Measurements from ENCODE around the gene DCAF10.

Gene DCAF10

DNA sequence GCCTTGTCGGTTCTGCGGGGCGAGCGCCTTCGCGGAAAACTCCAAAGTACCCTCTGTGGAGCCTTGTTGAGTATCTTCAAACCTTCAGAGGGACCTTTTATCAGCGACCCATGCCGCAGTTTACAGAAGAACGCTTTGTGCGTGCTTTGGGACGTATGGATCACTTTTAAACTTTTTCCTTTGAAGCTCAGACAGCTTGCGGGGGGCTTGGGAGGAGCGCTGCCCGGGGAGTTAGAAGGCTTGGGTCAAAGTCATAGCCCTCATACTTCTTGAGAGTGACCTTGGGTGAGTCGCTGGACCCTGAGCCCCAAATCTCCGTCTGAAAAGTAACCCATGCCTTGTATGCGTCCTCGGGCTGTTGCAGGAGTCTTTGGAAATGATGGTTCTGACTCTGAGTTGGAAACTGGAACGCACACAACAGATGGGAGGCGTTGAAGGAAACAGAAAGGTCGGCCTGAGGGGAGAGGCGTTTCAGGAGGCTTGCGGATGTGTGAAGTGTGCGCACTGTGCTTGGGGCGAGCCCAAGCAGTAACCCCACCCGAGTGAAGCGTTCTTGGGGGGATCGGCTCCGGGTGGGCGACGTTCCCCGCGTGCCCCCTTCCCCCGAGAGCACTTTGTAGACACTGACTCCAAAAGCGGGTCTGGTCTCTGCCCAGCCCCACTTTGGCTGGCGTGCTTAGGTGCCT lies 104.0 kb downstream of the DCAF10 start:
- H3K4me3 ChIP-seq (ENCODE audit: low read depth, low read length), result peak overlapping the region; percentile 74
- TF ChIP-seq, protein P1, sequence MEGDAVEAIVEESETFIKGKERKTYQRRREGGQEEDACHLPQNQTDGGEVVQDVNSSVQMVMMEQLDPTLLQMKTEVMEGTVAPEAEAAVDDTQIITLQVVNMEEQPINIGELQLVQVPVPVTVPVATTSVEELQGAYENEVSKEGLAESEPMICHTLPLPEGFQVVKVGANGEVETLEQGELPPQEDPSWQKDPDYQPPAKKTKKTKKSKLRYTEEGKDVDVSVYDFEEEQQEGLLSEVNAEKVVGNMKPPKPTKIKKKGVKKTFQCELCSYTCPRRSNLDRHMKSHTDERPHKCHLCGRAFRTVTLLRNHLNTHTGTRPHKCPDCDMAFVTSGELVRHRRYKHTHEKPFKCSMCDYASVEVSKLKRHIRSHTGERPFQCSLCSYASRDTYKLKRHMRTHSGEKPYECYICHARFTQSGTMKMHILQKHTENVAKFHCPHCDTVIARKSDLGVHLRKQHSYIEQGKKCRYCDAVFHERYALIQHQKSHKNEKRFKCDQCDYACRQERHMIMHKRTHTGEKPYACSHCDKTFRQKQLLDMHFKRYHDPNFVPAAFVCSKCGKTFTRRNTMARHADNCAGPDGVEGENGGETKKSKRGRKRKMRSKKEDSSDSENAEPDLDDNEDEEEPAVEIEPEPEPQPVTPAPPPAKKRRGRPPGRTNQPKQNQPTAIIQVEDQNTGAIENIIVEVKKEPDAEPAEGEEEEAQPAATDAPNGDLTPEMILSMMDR (conservative IDR thresholded peaks at IDR 0.05; ENCODE audit: low read depth, low read length), result no peak
- peak; percentile 78 for DNase-seq (ENCODE audit: low read depth)

DNA sequence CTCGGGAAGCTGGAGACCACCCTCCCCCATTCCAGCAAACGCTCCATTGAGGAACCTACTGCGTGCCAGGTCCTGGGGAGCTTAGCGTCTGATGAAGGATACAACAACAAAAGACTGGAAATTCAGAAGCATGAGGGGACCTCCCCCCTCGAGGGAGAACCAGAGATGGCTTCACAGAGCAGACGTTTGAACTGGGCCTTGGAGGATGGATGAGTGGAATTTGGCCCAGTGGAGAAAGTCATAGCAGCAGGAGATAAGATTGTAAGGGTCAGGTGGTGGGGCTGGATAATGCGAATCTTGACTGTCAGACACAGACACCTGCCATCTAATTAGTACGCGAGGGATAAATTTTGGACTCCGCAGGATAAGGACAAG lies 104.5 kb downstream of the DCAF10 start:
- TF ChIP-seq, protein P1 (conservative IDR thresholded peaks at IDR 0.05; ENCODE audit: low read depth, low read length), result no peak
- no peak for DNase-seq (ENCODE audit: low read depth)
- peak overlapping the region; percentile 74 for H3K4me3 ChIP-seq (ENCODE audit: low read depth, low read length)

DNA sequence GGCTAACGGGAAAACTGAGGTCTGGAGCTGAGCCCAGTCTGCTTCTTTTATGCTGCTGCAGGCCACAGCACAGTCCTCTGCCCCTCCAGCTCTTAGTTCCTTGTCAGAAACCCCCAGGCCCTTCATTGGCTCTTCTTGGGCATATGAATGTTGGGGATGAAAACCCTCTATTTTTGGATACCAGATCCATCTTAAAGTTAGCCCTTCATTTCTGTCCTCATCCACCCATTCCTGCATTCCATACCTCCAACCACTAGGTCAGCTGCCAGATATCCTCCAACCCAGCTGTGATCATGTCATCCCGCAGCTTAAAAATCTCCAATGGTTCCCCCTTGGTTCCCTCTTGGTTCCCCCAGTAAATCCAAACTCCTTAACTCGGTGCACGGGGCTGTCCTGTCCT lies 105.2 kb downstream of the DCAF10 start:
- H3K4me3 ChIP-seq (ENCODE audit: low read depth, low read length), result no peak overlapping the region
- TF ChIP-seq, protein P1 (conservative IDR thresholded peaks at IDR 0.05; ENCODE audit: low read depth, low read length), result no peak
- no peak for DNase-seq (ENCODE audit: low read depth)

DNA sequence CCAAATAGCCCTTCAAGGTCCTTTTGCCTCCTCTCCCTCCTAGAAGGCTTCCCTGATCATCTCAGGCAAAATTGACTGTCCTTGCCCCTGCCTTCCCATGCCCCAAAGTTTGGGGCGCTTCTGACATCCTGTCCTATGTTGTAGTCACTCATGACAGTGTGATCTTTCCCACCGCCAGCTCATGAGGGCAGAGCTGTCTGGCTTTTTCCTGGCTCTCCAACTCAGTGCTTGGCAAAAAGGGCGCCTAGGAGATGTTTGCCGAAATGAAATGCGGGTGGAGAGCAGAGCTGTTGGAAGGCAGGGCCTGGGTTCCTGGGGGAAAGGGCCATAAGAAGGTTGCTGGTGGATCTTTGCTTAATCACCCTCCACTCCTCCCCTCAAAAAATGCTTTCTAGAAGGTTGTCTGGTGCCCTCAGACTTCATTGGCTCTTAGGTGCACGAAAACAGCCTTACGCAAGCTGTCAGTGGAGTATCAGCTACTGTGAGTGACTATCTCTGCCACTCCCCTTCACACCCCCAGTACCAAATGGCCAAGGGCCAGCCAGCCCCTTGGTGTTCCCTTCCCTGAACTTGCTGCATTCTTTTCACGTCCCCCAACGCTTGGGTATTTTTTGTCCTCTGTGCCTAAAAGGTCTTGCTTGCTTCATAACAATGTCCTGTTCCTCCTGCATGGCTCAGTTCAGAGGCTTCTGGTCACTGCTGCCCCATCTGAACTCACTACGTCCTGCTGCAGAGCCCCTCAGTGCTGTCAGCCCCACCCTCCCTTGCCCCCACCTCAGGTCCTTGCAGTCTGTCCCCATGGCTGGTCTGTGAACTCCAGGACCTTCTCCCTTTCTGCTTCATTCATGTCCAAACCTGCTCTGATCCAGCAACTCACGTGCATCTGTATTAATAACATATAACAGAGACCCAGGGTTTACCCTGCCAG lies 106.0 kb downstream of the DCAF10 start:
- H3K4me3 ChIP-seq (ENCODE audit: low read depth, low read length), result no peak overlapping the region
- TF ChIP-seq, protein P1 (conservative IDR thresholded peaks at IDR 0.05; ENCODE audit: low read depth, low read length), result no peak
- no peak for DNase-seq (ENCODE audit: low read depth)

DNA sequence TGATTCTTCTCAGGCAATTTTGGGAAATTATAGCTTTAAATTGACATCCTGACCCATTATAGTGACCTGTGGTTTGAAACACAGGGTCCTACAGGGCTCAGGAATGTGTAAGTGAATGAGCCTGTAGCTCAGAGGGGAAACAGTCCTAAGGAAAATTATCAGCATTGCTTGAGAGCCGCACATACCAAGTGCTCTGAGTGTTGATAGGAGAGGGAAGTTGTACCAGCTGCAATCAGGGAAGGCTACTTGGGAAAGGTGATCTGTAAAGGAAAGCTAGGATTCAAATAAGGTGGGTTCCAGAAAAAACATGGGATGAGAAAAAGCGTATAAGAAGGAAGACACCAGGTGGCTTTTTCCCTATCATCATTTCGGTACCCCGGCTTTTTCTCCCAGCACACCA lies 107.7 kb downstream of the DCAF10 start:
- TF ChIP-seq, protein P1 (conservative IDR thresholded peaks at IDR 0.05; ENCODE audit: low read depth, low read length), result no peak
- no peak overlapping the region for H3K4me3 ChIP-seq (ENCODE audit: low read depth, low read length)
- DNase-seq (ENCODE audit: low read depth), result peak; percentile 50

DNA sequence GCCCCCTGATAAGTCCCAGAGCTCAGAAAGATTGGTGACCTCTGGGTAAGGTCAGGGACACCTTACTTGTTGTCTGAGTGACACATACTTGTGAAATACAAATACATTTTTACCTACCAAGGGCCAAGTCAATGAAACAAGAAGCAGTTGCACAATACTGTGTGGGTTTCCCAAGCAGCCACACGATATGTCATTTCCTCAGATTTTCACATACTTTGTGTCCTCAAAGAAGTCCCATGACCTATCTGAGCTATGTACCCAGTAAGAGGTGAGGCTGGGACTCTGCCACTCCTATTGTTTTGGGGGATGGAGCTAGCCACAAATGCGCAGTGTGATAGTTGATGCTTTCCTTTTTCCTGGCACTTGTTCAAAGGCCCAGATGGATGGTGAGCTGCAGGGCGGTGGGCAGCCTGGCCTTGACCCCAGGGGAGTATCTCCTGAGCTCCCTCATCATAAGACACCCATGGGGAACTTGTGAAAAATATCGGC lies 108.1 kb downstream of the DCAF10 start:
- TF ChIP-seq, protein P1 (conservative IDR thresholded peaks at IDR 0.05; ENCODE audit: low read depth, low read length), result no peak
- peak; percentile 81 for DNase-seq (ENCODE audit: low read depth)
- H3K4me3 ChIP-seq (ENCODE audit: low read depth, low read length), result no peak overlapping the region
